Heart right ventricle (tissue), 16 donors: ENCODE data around the gene CLCA2. TPM values are rescaled to one million over a fixed set of nuclear protein-coding genes. Genes with fewer than 3 reads are reported as not detected.

Experiments used
- ATAC-seq, 8 donors: fragments of 200-7000 bp; cut with Tn5 transposase; one replicate each; pipeline ENCODE4 v1.9.1; 2020; ENCODE audit warnings: mild to moderate bottlenecking in 8 of 8, moderate library complexity in 8 of 8, moderate number of reproducible peaks in 1 of 8
- DNase-seq, 2 donors: peaks; one replicate each; pipeline ENCODE4 v3.0.0-alpha.2; 2020
- H3K27ac ChIP-seq, 10 donors: fragments of 200-600 bp; sonication (generic) in 2 of 10; one replicate each; pipeline versions ENCODE4 v1.5.0 to v1.8.0; 2020 to 2022; ENCODE audit warnings: mild to moderate bottlenecking in 3 of 10
- H3K27me3 ChIP-seq, 7 donors: fragments of 200-600 bp; one replicate each; pipeline ENCODE4 v1.8.0; 2021 to 2022; ENCODE audit warnings: mild to moderate bottlenecking in 2 of 7
- H3K36me3 ChIP-seq, 9 donors: fragments of 200-600 bp; sonication (generic) in 1 of 9; one replicate each; pipeline versions ENCODE4 v1.5.0 to v1.8.0; 2020 to 2022; ENCODE audit warnings: mild to moderate bottlenecking in 2 of 9
- H3K4me1 ChIP-seq, 9 donors: fragments of 200-600 bp; sonication (generic) in 1 of 9; one replicate each; pipeline versions ENCODE4 v1.5.0 to v1.8.0; 2020 to 2022; ENCODE audit warnings: mild to moderate bottlenecking in 4 of 9
- H3K4me3 ChIP-seq, 10 donors: fragments of 200-600 bp; sonication (generic) in 2 of 10; one replicate each; pipeline versions ENCODE4 v1.5.0 to v1.8.0; 2020 to 2022; ENCODE audit warnings: mild to moderate bottlenecking in 7 of 10, moderate library complexity in 2 of 10
- H3K9me3 ChIP-seq, 11 donors: fragments of 200-600 bp in 10 of 11; sonication (generic) in 2 of 11; one replicate each; pipeline versions ENCODE4 v1.5.0 to v1.8.0; 2013 to 2022; ENCODE audit warnings: mild to moderate bottlenecking in 2 of 11, control low read depth in 1 of 11, moderate library complexity in 1 of 11
- WGBS, 2 donors: extraction: QIAGEN DNeasy Blood & Tissue Kit; methylation state at CpG; one replicate each; pipeline ENCODE4 v1.1.7; 2013; ENCODE audit warnings: inconsistent platforms in 1 of 2; 5-methylcytosine and 5-hydroxymethylcytosine counted together
- intact Hi-C, 10 donors: fragments of 100-400 bp; cut with DNase I; formaldehyde crosslinking; loops; one replicate each; pipeline versions ENCODE4 v1.11.1 to v1.14.2; 2022
- polyA plus RNA-seq, 2 donors: library from polyadenylated mRNA; stranded (reverse); fragments of 200-250 nt; gene quantifications; one replicate each; pipeline ENCODE4 v1.2.3, GENCODE V29; 2013
- total RNA-seq, 10 donors: library from RNA; stranded (reverse); fragmentation: NEBNext Ultra II Directional in 3 of 10; extraction: Animal tissue kit (Norgen Biotek cat#: 25700) in 3 of 10; gene quantifications; one replicate each; pipeline versions ENCODE4 v1.2.1 to v1.2.4, GENCODE V29; 2021 to 2023
- TF ChIP-seq, protein P1 (sequence below), 9 donors: fragments of 200-600 bp; sonication (generic) in 2 of 9; IDR thresholded peaks; one replicate each; pipeline versions ENCODE4 v1.5.0 to v1.8.0; 2021 to 2022; ENCODE audit warnings: antibody characterized with exemption in 9 of 9, mild to moderate bottlenecking in 5 of 9, moderate library complexity in 1 of 9
- donor health status: Arrhythmogenic right ventricular cardiomyopathy.
- donor health status: ischemic (EF 13 %, LVEDD 7.1; RV severe dilation, severe dysfunction).
- donor health status: healthy with polysubstance abuse.
- donor health status: DM: no; HTN: yes; CAD: no.
- donor health status: DM: no; HTN: no; CAD: no.
- donor health status: ischemic (EF 25% LVEDD 6.9; RV normal size, moderate dysfunction).
- donor health status: ischemic (EF 25% LVEDD 5.7; RV mildly dilated, moderate dysfunction).
- donor health status: healthy.
- donor health status: DM: yes; HTN: yes; CAD: no.
- donor health status: Ischemic cardiomyopathy.
- donor health status: ischemic (EF 35%, LVEDD 5.7; RV mildly dilated, moderate dysfunction).
- donor health status: nonischemic (EF 11% LVEDD 7.7; RV severe dilation, severe dysfunction).
- donor health status: DM: yes; HTN: yes; CAD: no.
- donor health status: PGD.
- donor health status: ischemic (EF 29% LVEDD 5.4; RV normal size, mild dysfunction).
- donor health status: nonischemic (EF 23%, LVEDD 6.1; RV moderate dilation, normal function).

The CLCA2 gene
- total and polyA plus RNA-seq, 12 donors: 0.03 to 0.07 TPM; not detected in 10

DNA sequence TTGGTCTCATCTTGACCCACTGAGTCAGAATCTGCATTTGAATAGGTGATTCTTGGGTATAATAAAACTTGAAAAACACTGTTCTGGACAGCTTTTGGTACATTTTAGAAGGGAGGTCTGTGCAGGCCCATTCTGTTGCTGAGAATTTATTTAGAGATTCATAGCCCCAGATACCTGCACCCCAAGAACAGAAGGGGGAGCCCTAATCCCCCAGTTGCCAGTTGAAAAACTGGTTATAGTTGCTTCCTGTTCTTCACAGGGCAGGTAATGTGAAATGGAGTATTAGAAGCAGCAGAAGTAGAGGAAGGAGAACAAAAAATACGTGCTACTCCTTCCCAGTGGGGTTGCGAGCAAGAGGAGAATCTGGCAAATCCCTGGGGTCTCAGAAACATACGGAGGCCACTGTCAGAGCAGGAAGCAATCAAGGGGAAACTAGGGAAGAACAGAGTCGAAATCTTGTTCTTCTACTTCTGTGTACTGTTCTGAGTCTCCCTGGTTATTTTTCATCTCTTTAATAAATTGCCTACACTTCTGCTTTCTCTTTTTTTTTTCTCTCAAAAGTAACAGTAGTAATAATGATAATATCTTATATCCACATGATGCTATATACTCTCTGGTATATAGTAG is 4.6 kb upstream of the CLCA2 start:
- ATAC-seq (peak in 1 of 8 donors; percentile 58), DNase-seq (peak in 1 of 2 donors; percentile 23)
- Histone ChIP-seq H3K9me3 (no peaks in the 10 kb centered on the region), H3K27ac (no peak overlapping the region), H3K4me3 (no peak overlapping the region), H3K4me1 (peaks cover 0 to 7% (median 0%) of the 10 kb centered on the region in 9 donors), H3K36me3 (no peaks in the 10 kb centered on the region), H3K27me3 (no peaks in the 10 kb centered on the region)
- intact Hi-C loops: loop anchor here in 1 of 10 donors (2.0 kb wide), 1 partner anchor 29 kb away; no protein-coding TSS in a partner anchor
- 39 to 41% methylated on average over 4 of the region's 4 CpGs for WGBS, 2 donors
- TF ChIP-seq, protein P1, sequence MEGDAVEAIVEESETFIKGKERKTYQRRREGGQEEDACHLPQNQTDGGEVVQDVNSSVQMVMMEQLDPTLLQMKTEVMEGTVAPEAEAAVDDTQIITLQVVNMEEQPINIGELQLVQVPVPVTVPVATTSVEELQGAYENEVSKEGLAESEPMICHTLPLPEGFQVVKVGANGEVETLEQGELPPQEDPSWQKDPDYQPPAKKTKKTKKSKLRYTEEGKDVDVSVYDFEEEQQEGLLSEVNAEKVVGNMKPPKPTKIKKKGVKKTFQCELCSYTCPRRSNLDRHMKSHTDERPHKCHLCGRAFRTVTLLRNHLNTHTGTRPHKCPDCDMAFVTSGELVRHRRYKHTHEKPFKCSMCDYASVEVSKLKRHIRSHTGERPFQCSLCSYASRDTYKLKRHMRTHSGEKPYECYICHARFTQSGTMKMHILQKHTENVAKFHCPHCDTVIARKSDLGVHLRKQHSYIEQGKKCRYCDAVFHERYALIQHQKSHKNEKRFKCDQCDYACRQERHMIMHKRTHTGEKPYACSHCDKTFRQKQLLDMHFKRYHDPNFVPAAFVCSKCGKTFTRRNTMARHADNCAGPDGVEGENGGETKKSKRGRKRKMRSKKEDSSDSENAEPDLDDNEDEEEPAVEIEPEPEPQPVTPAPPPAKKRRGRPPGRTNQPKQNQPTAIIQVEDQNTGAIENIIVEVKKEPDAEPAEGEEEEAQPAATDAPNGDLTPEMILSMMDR (IDR thresholded peaks at IDR 0.05): peak in 6 of 9 donors; percentile 36 to 63 (median 54)

- Histone ChIP-seq H3K27me3 (no peaks in the 10 kb centered on the region), H3K4me3 (no peak overlapping the region), H3K36me3 (no peaks in the 10 kb centered on the region), H3K27ac (no peak overlapping the region), H3K9me3 (no peaks in the 10 kb centered on the region), H3K4me1 (peaks cover 0 to 7% (median 0%) of the 10 kb centered on the region in 9 donors)
- ATAC-seq (no peak), DNase-seq (no peak)
- TF ChIP-seq, protein P1 (IDR thresholded peaks at IDR 0.05): no peak
- 71% methylated on average over 7 of the region's 7 CpGs for WGBS, 2 donors
- intact Hi-C loops: loop anchor here in 1 of 10 donors (10.0 kb wide), 1 partner anchor 83 kb away; no protein-coding TSS in a partner anchor
Observed at GRCh38 chr1:86421601-86422280, 2.2 kb upstream of the CLCA2 start.

- TF ChIP-seq, protein P1 (IDR thresholded peaks at IDR 0.05): no peak
- no peak for ATAC-seq
- Histone ChIP-seq H3K4me3 (no peak overlapping the region), H3K4me1 (peaks cover 0 to 7% (median 0%) of the 10 kb centered on the region in 9 donors), H3K27me3 (no peaks in the 10 kb centered on the region), H3K36me3 (no peaks in the 10 kb centered on the region), H3K9me3 (no peaks in the 10 kb centered on the region), H3K27ac (no peak overlapping the region)
- DNase-seq: no peak
- intact Hi-C loops: loop anchor here in 1 of 10 donors (10.0 kb wide), 1 partner anchor 81 kb away; no protein-coding TSS in a partner anchor
Observed at GRCh38 chr1:86423473-86423872, 498 bp upstream of the CLCA2 start.

DNA sequence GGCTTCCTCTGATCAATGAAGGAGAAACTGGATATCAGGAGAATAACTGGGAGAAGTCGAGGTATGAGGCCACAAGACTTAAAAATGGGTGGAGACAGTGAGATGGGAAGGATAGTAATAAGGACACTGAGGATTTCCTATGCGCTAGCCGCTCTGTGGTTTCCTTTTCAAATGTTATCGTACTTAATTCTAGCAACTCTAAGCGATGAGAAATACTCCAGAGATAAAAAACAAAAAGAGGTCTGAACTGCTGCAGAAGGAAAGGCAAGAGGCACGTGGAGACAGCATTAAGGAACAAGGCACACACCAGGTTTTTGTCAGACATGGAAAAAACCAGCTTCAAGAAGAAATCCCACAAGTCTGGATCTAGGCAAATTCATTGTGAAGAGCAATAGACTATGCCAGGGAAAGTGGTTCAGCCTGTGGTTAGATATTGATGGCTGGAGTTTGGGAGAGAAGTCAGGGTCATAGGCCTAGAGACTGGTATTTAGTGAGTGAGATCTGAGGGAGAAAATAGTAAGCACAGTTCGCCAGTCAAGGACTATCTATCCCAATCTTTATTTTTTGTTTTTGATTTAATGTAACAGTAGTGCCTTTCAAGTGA is 5.3 kb downstream of the CLCA2 start:
- Histone ChIP-seq H3K36me3 (no peaks in the 10 kb centered on the region), H3K27ac (peak overlapping the region in 8 of 10 donors; percentile 13 to 86 (median 76)), H3K4me3 (no peak overlapping the region), H3K27me3 (no peaks in the 10 kb centered on the region), H3K4me1 (peaks cover 0 to 26% (median 13%) of the 10 kb centered on the region in 9 donors), H3K9me3 (no peaks in the 10 kb centered on the region)
- DNase-seq (no peak), ATAC-seq (peak in 2 of 8 donors; percentile 21 to 27)
- WGBS, 2 donors: 71 to 74% methylated on average over 7 of the region's 7 CpGs
- intact Hi-C loops: loop anchor here in 1 of 10 donors (10.0 kb wide), 1 partner anchor 76 kb away; no protein-coding TSS in a partner anchor
- TF ChIP-seq, protein P1 (IDR thresholded peaks at IDR 0.05): no peak
